Activated effector memory CD4-positive, alpha-beta T cell treated with anti-CD3 and anti-CD28 coated beads, Interleukin-2, amount 50 U/mL, for 16 hours (primary cell): ENCODE data around the gene FOXP2.

Experiments
- DNase-seq: peaks from one replicate; pipeline ENCODE4 v3.0.0-alpha.2; 2020

The FOXP2 gene

GRCh38 chr7:114740095-114740494 lies 325.5 kb downstream of the FOXP2 start:
- no peak for DNase-seq

GRCh38 chr7:114740941-114741340 lies 326.3 kb downstream of the FOXP2 start:
- no peak for DNase-seq

- no peak for DNase-seq
Measured at GRCh38 chr7:114741911-114742310, 327.3 kb downstream of the FOXP2 start.
